Measurements from ENCODE around the gene COX15.
"Not testable (repeated sequence)": the region's sequence is repeated elsewhere in the genome, so short reads cannot be mapped to it uniquely, and the experiment has no call there.

Gene COX15

DNA sequence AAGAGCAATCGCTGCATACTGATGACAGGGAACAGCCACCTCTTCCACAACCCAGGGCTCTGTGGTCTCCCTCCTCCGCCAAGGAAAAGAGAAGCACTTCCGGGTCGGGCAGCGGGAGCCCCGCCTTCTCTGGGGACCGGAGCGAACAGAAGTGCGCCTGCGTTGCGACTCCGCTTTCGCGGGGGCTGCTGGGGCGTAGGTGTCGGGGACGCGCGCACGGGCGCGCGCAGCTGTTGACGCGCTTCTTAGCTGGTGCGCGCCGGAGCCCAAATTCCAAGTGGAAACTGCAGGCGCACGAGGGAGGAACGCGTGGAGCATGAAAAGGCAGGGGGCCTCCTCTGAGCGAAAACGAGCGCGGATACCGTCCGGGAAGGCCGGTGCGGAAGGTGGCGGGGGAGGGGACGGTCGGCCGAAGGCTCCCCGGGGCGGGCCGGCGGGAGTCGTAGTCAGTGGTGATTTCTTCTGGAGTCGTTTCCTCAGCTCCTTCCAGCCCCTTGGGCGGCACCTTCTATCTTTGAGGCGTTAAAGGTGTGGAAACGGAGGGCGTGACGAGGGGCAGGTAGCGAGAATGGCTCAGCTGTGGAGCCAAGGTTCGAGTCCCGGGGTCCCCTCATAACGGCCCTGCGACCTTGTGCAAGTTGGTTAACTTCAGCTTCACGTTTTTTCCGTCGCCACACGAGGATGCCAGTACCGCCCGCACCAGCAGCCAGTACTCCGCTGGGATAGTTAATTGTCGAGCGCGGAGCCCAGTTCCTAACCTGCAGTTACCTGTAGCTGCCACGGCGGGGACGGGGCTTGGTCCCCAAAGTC is at the start of gene COX15, which contains the start of gene CUTC:
COX15 (minus strand) TSS at position 95 of the 810 bp plus-strand sequence; CDS start at position 17, 78 bp downstream.
CUTC (plus strand) TSS at position 202 of the 810 bp plus-strand sequence; CDS start at position 317, 115 bp downstream.
- DNase-seq, result peak; percentile 92

DNA sequence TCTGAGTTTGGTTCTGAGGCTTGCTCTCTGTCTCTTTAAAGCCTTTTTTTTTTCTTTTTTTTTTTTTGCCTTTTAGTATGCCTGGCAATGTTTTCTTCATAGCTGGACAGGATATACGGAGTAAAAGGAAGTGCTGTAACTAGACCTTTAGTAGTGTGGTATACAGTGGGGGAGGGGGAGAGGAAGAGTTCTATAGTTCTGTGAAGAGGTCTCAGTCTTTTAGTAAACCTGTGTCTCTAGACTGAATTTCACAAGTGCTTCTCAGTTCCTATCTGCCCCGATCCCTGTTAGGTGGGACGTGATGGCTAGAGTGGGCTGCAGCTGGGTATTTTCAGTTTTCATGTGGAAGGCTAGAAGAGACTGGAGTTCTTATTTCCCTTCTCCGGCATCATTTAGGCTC is 47.4 kb upstream of the COX15 start:
- no peak for DNase-seq

DNA sequence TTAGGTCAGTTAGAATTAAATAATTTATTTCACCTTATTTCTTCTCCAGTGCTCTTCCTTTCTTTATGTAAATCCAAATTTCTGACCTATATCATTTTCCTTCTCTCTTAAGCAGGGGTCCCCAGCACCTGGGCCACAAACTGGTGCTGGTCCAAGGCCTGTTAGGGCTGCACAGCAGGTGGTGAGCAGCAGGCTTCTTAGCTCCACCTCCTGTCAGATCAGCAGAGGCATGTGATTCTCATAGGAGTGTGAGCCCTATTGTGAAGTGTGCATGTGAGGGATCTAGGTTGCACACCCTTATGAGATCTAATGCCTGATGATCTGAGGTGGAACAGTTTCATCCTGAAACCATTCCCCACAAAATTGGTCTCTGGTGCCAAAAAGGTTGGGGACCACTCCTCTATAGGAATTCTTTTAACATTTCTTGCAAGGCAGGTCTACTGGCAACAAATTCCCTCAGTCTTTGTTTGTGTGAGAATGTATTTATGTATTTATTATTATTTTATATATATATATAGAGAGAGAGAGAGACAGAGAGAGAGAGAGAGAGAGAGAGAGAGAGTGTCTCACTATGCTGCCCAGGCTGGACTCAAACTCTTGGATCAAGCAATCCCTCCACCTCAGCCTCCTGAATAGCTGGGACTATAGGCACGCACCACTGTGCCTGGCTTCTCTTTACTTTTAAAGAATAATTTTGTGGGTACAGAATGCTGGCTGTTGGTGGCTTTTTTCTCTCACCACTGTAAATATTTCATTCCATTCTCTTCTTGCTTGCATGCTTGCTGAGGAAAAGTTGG is 46.2 kb upstream of the COX15 start:
- DNase-seq, result no peak

DNA sequence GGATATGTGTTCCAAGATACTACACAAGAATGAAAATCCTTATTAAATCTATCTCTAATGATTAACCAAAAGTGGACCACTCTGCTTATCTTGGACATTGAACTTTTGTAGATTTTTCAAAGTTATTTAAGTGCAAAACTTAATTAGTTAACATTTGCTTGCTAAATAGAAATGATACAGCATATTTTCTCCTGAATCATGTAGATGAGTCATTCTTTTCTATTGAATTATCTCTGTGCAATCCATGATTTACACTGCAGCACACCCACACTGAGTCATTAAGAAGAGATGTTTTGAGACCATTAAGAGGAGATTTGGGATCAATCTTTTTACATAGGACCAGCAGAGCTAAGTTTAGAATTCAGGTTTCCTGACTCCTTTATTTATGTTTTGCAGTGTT is 43.9 kb upstream of the COX15 start:
- DNase-seq, result no peak

DNA sequence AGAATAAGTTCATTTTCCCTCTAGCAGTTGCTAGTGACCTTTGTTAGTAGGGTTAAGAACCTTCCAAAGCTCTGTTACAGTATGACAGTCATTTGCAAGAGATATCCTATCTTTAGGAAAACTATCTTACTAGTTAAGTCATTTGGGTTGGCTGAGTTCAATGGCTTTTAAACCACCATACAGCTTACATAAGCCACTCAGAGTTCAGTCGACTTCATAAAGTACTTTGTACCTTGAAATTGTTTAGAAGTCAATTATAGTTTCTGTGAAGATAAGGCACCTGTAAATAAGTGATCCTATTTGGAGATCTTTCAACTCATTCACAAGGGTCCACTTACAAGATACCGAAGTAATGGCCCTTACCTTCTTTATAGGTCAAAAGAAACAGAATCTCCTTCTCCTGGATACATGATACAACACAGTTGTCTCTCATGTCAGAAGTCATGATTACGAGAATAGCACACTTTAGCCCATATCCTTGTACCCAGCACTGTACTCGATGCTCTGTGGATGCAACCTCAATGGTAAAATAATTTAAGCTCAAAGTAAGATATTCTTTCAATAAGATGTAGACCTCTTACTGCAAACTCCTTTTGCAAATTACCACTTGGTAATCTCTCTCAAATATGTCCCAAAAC is 38.6 kb upstream of the COX15 start:
- no peak for DNase-seq

DNA sequence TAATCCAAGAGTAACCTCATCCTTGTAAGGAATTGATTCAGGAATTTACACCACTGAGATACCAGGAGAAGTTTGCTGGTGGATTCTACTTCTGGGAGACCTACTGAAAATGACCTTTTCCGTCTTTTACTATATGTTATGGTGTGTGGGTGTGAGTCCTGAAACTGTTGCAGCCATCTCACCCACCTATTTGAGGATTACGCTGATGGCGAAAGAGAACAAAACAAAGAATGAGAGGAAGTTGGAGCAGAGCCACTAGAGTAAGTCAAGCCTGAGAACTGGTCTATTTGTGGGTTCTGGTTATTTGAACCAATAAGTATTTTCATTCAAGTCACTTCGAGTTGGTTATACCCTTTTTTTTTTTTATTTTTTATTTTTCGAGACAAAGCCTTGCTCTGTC is 37.8 kb upstream of the COX15 start:
- no peak for DNase-seq

DNA sequence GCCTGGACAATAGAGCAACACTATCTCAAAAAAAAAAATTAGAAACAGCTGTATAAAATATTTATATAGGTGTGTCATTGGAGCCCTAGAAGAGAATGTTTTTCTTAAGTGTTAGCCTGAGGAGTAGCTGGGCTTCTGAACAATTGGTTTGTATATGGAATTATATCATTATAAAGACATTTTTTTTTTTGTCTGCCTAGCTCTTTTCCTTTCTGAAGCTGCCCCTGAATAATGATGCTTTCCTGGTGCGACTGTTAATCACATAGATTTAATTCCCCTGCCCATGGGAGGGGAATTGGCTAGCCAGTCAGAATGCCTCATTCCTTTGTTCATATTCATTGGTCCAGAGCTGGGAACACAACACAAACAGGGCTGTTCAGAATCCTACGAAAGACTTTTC is 36.6 kb upstream of the COX15 start:
- DNase-seq, result no peak

DNA sequence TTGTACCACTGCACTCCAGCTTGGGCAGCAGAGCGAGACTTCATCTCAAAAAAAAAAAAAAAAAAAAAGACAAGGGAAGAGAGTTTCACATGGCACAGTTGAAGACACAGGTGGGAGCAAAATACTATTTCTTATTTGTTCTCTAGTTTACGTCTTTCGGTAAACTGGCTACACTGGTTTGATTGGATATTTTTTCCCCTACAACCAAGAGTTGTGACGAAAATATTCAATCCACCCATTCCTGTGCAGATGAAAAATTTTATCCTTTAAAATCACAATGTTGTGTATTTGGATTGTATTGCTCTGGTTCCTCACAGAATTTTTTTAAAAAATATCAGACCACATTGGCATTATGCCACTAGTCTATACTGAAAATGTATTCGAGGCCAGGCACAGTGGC is 36.0 kb upstream of the COX15 start:
- DNase-seq, result no peak

DNA sequence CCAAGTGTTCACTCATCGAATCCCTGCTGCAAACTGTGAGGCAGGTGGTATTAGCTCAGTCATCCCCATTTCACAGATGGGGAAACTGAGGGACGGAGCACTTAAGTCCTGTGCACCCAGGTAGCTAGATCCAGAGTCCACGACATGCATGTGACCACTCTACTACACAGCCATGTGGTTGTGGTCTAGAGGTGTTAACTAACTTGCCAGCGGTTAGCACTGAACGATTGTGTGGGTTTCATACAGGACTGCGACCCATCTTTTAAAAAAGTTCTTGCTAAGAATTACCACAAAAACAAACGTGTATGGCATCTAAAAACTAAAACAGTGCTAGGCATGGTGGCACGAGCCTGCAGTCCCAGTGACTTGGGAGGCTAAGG is 34.4 kb upstream of the COX15 start:
- no peak for DNase-seq

DNA sequence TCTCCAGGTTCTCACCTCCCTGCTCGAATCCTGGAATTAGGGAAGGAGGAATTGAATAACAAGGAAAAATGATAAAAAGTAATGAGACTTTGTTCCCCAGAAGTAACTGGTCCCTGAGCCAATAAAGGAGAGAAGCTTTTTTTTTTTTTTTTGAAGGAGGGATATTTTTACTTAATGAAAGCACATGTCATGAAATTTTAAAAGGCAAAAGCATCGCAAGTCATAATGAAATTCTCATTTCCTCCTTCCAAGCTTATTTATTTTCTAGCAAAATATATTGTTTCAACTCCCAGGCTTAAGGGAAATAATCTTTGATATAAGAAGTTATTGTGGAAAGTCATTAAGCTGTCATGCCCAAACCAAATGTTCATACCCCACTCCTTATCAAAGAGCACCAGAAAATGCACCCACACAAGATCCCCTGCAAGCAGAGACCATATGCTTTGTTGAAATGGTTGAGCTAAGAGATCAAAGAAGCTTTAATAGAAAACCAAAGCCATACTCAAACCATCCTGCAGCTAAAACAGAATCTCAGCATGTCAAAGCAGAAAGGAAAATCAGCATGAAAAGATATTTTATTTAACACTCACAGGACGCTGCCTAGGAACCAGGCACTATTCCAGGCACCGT is 33.9 kb upstream of the COX15 start:
- no peak for DNase-seq

DNA sequence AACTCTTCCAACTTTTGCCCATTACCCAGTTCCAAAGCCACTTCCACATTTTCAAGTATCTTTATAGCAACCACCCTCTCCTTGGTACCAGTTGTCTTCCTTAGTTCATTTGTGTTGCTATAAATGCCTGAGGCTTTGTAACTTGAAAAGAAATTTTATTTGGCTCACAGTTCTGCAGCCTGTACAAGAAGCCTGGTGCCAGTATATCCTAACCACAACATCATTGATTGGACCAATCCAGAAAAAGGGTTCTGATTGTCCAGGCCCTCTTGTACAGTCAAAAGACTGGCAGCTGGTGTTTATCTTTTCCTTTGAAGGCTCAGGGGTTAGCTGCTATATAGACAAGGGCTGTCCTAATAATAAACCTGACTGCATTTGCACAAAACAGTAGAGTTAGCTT is 29.4 kb upstream of the COX15 start:
- DNase-seq, result no peak

DNA sequence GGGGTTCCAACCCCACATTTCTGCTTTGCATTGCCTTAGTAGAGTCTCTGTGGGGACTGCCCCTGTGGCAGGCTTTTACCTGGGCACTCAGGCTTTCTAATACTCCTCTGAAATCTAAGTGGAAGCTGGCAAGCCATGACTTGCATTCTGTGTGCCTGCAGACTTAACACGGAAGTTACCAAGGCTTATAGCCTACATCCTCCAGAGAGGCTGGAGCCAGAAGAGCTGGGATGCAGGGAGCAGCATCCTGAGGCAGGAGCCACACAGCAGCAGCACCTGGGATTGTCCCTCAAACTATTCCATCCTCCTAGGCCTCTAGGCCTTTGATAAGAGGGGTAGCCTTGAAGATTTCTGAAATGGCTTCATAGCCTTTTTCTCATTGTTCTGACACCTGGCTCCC is 28.4 kb upstream of the COX15 start:
- no peak for DNase-seq

DNA sequence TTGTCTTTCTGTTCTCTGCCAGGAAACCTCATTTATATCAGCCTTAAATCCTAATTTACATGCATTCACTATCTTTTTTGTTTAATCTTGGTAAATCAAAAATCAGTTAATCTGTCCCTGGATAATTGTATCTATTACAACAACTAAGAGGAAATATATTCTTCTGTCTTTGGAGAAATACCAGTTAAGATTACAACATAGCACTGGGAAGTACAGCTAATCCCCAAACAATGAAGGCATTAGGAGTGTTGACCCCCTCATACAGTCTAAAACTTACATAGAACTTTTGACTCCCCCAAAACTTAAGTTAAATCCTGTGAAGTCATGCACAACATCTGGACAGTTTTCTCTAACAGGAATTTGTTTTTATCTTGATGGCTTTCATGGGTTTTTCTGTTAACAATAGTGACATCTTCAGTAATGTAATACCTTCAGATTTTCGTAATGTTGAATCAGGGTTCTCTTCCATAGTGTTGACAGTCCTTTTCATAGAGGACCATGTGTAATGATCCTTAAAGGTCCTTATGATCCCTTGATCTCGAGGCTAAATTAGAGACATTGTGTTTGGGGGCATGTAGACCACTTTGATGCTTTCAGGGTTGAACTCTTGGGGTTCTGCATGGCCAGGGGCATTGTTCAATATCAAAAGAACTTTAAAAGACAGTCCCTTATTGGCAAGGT is 26.4 kb upstream of the COX15 start:
- DNase-seq, result no peak

DNA sequence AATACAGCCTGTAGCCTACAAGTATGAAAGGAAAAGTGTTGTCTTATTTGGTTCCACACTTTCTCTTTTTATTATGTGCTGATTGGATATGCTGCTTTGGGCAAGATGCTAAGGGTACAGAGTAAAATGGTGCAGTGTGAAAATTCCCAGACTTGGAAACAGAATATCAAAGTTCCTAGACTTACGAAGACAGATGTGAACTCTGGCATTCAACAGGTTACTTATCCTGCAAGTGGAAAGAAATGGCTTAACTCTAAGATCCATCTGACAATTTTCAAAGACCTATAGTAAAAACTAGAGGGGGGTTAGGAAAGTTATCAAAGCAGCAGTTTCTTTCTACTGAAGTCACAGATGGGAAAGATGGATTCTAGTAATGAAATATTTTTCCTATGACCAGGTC is 24.2 kb upstream of the COX15 start:
- DNase-seq, result no peak

DNA sequence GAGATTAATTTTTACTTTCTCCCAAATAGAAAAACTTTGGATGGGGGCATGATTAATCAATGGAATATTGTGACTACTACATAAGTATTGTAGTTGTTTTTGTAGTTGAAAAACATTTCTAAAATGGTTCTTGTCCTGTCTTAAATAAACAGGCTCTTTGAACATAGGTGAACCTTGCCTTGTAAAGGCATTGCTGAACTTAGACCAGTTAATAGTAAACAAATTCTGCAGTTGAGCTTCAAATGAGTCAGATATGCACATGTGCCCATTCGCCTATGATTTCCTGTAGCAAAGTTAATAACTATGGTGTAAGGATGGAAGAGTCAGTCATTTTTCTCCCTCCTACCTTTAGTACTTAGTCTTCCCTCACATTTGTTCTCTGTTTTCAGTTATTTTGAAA is 22.7 kb upstream of the COX15 start:
- no peak for DNase-seq

DNA sequence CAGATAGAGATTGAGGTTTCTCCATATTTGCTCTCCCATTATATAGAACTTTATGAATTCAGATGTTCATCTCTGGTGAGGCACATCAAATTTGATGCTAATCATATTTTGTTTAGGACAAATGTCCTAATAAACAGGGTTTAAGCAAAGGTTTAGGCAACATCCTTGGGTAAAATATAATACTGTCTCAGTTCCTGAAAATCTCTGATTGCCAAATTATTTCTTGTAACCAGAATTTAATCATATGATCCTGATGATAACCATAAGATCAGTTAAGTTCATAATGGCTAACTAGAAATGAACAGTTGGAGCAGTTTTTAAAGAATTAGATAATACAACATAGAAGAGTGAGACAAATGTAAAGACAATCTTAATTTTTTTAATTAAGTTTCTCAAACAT is 18.7 kb upstream of the COX15 start:
- DNase-seq, result no peak

DNA sequence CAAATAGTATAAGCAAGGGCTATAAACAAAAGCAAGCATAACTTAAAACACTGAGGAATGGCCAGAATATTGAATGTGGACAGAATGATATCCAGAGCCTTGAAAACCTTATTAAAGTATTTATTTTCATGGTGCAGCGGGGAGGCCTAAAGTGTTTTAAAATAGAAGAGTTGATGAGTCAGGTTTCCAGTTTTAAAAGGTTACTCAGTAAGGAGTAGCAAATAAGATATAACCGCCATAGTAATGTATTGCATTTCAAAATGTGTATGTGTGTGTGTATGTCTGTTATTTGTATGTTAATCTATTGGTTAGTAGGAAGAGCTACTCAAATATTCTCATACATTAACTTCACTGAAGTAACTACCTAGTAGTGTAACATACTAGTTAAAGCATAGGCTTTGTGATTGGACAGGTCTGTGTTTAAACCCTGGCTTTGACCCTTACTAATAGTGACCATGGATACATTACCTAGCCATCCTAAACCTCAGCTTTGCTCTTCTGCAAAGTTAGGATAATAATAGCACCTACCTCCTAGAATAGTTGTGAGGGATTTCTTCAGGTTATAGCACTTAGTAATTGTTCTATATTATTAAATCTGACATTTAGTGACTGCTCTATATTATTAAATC is 17.0 kb upstream of the COX15 start:
- DNase-seq, result no peak

DNA sequence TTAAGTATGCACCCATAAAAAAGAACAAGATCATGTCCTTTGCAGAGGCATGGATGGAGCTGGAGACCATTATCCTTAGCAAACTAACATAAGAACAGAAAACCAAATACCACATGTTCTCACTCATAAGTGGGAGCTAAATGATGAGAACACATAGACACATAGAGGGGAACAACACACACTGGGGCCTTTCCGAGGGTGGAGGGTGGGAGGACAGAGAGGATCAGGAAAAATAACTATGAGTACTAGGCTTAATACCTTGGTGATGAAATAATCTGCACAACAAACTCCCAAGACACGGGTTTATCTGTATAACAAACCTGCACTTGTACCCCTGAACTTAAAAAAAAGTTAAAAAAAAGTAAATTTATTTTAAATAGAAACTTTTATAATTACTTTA is 14.2 kb upstream of the COX15 start:
- not testable (repeated sequence) for DNase-seq

DNA sequence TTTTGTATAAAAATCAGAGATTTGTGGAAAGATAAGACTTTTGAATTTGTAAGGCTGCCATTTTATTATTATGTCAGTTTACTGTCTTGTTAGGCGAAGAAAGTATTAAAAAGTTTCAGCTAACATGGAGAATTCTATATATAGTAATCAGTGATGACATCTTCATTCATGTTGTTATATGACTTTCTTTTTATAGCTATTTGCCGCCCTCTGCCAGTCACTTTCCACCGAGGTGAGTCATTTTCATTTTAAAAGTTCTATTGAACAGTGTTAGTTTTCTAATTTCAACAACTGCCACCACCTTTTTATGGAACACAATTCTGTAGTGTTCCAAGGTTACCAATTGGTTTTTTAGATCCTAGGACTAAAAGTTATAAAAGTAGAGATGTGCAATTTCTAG is 11.9 kb upstream of the COX15 start:
- DNase-seq, result no peak

DNA sequence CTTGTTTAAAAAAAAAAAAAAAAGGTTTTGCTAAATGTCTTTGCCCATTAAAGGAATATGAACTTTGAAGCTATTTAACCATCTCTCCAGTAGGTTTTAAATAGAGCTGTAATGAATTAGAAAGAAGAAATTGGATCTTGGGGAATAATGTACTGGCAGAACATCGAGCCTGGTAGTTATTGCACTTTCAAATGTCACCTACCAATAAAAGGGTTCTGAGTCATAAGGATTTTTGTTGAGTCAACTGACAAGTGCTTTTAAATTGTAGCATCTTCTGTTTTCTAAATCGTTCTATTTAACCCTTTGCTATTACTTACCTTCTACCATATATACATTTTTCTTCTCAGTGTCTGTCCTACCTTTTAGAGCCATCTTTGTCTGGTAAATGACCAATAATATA is 10.8 kb upstream of the COX15 start:
- no peak for DNase-seq

DNA sequence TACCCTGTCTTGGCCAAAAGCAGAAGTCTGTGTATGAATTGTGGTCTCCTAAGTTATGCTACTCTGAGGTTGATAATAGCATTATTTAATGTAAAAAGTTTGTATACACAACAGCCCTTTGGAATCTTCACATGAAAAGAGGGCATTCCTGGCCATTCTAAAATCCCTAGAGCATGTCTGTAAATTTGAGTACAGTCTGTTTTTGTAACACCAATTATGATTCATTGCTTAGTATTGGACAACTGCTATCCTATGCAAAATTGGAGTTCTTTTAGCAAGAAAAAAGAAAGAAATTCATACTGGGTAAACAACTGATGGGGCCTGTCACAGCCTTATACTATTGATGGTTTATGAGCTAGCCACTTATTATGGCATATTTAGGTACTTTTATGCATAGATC is 10.3 kb upstream of the COX15 start:
- DNase-seq, result no peak

DNA sequence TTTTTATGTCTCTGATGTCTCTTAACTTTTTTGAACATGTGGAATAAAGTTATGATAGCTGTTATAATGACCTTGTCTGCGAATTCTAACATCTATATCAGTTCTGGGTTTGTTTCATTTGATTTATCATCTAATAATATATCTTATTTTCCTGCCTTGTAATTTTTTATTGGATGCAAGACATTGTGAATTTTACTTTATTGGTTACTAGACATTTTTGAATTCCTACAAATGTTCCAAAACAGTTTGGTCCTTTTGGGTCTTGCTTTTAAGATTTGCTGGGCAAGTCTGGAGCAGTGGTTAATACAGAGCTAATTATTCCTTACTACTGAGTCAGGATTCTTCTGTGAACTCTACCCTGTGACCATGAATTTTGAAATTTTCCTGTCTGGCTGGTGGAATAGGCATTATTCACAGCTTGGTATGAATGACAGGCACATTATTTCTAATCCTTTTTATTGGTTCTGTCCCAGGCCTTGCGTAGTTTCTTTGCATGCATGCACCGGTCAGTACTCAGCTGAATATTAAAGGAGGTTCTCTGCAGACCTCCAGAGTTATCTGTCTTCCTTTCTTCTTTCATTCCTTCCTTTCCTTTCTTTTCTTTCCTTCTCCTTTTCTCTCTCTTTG is 9.1 kb upstream of the COX15 start:
- no peak for DNase-seq

Data from NCI-H1092 (cell line).